GM20000 (cell line): ENCODE data around the gene CAPN14.
A peak's percentile ranks its signal among the peaks of the same experiment; 100 is the strongest.
"Not testable (repeated sequence)": the region's sequence is repeated elsewhere in the genome, so short reads cannot be mapped to it uniquely, and the experiment has no call there.

Experiments
- DNase-seq: peaks from one replicate; pipeline ENCODE4 v3.0.0; 2012; ENCODE audit warnings: low spot score
- TF ChIP-seq, protein P1 (sequence below): IDR thresholded peaks from 2 replicates; pipeline ENCODE4 v1.5.1; 2012; ENCODE audit warnings: mild to moderate bottlenecking, control low read depth; ENCODE audit errors: extremely low read depth, missing control alignments

The CAPN14 gene

DNA sequence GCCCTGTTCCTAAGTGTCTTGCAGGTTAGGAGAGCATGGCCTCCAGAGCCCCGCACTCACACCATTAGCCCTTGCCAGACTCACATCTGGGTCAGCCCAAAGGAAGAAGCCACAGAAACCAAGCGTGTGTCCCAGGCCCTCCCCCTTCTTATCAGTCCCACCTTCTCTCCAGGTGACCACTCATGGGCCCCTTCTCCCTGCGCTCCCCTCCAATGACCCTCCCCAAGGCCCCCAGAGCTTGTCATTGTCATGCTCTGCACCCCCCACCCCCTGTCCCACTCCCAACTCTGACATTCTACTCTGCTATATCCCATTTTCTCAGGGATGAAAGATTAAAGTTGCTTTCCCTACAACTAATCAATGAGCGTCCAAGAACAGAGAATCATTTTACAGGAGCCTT is 30.1 kb downstream of the CAPN14 start:
- no peak for DNase-seq
- TF ChIP-seq, protein P1, sequence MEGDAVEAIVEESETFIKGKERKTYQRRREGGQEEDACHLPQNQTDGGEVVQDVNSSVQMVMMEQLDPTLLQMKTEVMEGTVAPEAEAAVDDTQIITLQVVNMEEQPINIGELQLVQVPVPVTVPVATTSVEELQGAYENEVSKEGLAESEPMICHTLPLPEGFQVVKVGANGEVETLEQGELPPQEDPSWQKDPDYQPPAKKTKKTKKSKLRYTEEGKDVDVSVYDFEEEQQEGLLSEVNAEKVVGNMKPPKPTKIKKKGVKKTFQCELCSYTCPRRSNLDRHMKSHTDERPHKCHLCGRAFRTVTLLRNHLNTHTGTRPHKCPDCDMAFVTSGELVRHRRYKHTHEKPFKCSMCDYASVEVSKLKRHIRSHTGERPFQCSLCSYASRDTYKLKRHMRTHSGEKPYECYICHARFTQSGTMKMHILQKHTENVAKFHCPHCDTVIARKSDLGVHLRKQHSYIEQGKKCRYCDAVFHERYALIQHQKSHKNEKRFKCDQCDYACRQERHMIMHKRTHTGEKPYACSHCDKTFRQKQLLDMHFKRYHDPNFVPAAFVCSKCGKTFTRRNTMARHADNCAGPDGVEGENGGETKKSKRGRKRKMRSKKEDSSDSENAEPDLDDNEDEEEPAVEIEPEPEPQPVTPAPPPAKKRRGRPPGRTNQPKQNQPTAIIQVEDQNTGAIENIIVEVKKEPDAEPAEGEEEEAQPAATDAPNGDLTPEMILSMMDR: no peak

DNA sequence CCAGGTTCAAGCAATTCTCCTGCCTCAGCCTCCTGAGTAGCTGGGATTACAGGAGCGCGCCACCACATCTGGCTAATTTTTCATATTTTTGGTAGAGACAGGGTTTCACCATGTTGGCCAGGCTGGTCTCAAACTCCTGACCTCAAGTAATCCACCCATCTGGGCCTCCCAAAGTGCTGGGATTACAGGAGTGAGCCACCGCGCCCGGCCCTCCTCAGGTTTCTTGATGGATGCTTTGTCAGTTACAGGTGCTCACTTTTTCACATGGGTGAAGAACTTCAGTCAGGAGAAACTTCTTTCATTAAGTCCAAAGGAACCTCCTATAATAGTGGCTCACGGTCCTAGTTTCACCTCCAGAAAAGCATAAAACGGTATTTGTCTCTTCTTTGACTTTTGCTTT is 33.3 kb downstream of the CAPN14 start:
- not testable (repeated sequence) for DNase-seq

DNA sequence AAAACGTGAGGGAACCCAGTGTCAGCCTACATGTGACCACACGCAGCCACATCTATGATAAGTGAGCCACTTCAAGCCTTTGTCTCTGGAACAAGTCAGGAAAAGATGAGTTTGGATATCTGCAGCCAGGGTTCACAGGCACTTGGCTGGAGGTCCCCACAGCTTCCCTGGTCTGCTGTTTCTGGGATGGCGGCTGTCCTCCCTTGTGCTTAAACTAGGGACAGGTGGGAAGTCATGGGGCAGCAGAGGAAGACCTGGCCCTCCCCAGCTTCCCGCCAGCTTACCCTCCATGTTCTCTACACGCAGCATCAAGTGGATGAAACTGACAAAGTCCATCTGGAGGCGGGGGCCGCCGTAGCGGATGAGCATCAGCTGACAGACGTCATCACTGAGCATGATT is 40.6 kb downstream of the CAPN14 start:
- DNase-seq: no peak
- TF ChIP-seq, protein P1: no peak

DNA sequence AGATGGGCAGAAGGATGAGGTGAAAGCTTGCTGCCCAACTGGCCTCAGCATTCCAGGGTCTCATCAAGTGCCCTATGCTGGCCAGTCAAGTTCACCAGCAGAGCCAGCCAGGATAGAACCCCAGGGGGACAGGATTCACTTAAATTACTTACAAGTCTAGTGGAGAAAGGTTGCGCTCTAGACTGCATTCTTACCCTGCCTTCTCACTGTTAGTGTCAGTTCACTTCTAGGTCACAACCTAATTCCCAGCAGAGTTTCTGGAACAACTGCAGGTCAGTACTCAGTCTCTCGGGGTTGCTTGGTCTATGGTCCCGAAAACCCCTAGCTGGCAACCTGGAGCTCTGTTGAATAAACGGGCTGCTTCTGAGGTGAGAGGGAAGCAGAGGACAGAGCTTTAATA is 46.2 kb downstream of the CAPN14 start:
- no peak for DNase-seq
- TF ChIP-seq, protein P1: no peak

DNA sequence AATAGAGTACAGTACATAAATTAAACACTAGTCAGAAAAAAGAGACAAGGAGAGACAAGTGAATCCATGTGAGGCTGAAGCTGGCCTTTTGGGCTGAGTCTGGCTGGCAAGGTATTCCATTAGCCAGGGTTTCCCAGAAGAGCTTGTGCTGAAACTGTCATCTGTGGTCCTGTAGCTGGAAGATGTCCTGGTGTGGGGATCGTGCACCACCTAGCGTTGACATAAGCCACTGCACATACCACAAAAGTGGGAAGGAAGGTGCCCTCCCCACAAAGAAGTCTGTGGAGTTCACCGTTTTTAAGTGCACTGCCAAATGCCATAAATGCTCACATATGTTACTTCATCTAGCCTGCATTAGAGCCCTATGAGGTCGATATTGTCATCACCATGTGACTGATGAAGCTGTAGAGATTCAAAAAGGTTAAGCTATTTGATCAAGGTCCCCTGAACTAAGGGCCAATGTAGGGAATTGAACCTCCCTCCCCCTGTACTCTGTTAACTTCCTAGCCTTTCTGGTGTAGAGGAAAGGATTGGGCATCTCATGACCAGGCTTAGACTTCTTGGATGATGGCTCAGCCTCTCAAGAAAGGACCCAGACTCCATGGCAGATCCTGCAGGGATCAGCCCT is 47.1 kb downstream of the CAPN14 start:
- TF ChIP-seq, protein P1: peak; percentile 85
- DNase-seq: peak; percentile 71

DNA sequence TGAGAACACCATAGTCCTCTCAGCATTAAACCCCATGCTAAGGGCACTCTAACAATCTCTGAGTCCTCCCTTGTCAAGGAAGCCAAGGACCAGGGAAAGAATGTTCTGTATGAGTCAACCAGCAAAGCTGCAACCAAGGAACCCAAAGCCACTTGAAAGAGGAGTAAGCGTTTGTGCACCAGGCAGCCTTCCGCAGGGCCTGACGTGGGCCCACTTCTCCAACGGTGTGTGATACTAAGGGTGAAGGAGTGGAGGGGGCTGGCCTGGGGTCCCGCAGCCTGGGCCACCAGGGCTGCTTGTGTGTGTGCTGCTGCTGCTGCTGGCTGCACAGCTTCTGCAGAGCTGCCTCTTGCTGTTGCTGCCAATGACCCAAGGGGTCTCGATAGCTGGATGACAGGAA is 49.0 kb downstream of the CAPN14 start:
- TF ChIP-seq, protein P1: no peak
- DNase-seq: no peak

DNA sequence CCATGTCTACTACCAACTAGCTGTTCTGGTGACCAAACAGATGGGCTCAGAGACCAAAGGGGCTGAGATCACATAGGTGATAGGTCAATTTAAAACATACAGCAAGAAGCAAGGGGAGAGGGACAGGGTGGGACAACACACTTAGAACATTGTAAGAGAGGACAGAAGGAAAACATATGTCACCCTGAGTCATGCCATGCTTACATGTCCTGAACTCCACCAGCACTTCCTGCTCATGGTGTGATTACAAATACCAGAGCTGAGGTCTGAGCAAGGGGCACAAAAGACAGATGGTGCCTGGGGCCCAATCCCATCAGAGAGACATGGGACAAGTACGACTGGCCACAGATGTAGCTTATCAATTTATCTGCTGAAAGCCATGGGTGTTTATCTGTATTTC is 50.4 kb downstream of the CAPN14 start:
- DNase-seq: no peak
- TF ChIP-seq, protein P1: no peak

DNA sequence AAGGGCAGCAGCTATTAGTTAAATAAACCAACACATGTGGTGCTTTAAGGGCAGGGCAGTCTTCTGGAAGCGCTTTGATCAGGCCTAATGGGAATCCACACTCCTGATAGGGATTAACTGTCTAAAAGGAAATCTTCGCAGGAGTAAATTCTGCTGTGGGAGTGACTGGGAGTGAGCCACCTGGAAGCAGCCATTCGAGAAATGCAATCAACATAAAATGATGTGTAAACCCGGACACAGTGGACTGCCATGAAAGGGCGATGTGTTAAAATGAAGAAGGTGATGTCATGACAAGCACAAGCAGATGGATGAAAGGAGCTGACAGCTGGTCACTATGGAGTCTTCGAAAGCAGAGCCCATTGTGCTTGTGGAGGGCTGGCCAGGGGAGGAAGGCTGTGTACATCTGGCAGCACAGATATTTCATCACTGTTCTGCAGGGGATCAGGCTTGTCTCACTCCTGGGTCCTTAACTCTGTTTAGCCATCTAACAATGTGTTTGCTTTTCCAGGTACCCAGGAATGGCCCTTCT is 54.2 kb downstream of the CAPN14 start:
- no peak for DNase-seq

More for the DNA sequence above, 54.2 kb downstream of the CAPN14 start:
- TF ChIP-seq, protein P1: no peak
